HAP-1 (cell line): ENCODE measurements around the gene FAM83D.
"Not testable (repeated sequence)": the region's sequence is repeated elsewhere in the genome, so short reads cannot be mapped to it uniquely, and the experiment has no call there.

Source experiments
- DNase-seq, 2 experiments: peaks; one replicate each; pipeline ENCODE4 v3.0.0-alpha.2; 2016 to 2020; ENCODE audit warnings: low spot score in 2 of 2
- H3K27me3 ChIP-seq: fragments of 250-450 bp; sonication (Bioruptor Pico); 2 replicates; pipeline ENCODE4 v1.5.1; 2020; ENCODE audit warnings: low read depth, mild to moderate bottlenecking, moderate library complexity
- H3K36me3 ChIP-seq: fragments of 250-450 bp; sonication (Bioruptor Pico); replicated peaks from 2 replicates; pipeline ENCODE4 v1.5.1; 2020; ENCODE audit warnings: mild to moderate bottlenecking
- H3K4me1 ChIP-seq: fragments of 250-450 bp; sonication (Bioruptor Pico); 2 replicates; pipeline ENCODE4 v1.5.1; 2020; ENCODE audit warnings: mild to moderate bottlenecking
- H3K4me3 ChIP-seq: fragments of 250-450 bp; sonication (Bioruptor Pico); 2 replicates; pipeline ENCODE4 v1.5.1; 2020; ENCODE audit warnings: mild to moderate bottlenecking, moderate library complexity
- H3K9me3 ChIP-seq: fragments of 250-450 bp; sonication (Bioruptor Pico); 2 replicates; pipeline ENCODE4 v1.5.1; 2020; ENCODE audit warnings: mild to moderate bottlenecking, moderate library complexity
- in situ Hi-C: fragments of 300-500 bp; cut with MboI; formaldehyde crosslinking; loops from 3 replicates; pipeline ENCODE4 v1.14.3; 2020; ENCODE audit warnings: low sequenced_read_pairs, inconsistent platforms, mixed read lengths

Gene FAM83D

GRCh38 chr20:38952153-38952552 is 25.9 kb downstream of the FAM83D start:
- H3K4me3 ChIP-seq, result no peak overlapping the region
- no peaks in the 10 kb centered on the region for H3K27me3 ChIP-seq
- H3K36me3 ChIP-seq, result peaks cover 72% of the 10 kb centered on the region
- no peak for DNase-seq
- no peaks in the 10 kb centered on the region for H3K9me3 ChIP-seq
- in situ Hi-C loops, result no loop called here
- no peaks in the 10 kb centered on the region for H3K4me1 ChIP-seq

DNA sequence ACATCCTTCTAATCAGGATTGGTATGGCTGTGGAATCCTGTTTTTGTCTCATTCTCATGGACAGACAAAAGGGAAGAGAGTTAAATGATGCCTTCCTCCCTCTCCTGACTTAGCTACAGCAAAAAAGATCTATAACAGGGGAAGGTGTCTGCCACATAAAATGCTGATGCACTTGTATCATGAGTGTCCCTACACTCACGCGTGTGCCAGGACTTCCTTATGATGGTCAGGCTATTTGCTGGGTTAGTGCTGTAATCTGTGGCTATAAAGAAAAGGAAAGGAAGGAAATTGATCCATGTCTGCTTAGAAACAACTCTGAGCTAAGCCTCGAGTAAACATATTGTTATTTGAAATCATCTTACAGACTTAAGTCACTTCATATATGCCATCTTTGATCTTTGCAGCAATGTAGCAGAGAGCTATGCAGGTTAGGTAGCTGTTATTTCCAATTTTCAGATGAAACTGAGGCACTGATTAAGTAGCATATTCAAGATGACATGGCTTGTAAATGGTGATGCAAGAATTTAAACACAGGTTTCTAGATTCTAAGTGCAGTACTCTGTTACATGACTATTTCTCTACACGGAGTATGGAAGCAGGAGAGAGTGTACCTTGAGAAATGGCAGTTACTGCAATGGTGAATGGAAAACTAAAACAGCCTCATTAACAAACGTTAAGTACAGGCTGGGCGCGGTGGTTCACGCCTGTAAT is 27.6 kb downstream of the FAM83D start:
- Histone ChIP-seq H3K4me3 (no peak overlapping the region), H3K9me3 (no peaks in the 10 kb centered on the region), H3K4me1 (no peaks in the 10 kb centered on the region), H3K36me3 (peaks cover 56% of the 10 kb centered on the region), H3K27me3 (no peaks in the 10 kb centered on the region)
- in situ Hi-C loops, result no loop called here
- DNase-seq, result no peak

DNA sequence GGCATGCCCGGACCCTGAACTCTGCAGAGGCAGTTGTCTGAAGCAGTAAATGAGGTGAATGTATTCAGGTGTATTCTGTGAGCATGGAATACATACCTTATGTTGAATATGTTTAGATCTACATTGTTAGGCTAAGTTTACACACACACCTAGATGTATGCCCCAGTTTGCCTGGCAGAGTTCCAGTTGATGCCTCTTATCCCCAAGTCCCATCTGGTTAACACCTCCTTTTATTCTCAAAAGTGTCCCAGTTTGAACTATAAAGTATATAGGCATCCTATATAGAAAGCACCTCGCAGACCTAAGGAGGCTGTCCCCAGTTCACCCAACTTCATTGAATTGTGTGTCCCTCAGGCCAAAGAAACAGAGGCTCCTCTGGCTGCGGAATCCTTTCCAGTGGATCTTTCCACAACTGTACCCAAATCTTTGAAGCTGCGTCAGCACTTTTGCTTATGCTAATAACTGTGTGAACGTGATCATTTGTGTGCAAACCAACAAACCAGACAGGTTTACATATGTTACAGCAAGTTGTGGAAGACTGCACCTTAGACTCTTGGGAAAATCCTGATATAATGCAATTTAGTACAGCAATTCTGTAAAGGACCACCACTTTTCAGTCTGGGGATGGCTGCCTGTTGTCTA is 31.1 kb downstream of the FAM83D start:
- Histone ChIP-seq H3K9me3 (no peaks in the 10 kb centered on the region), H3K4me3 (no peak overlapping the region), H3K4me1 (peaks cover 6% of the 10 kb centered on the region), H3K27me3 (no peaks in the 10 kb centered on the region), H3K36me3 (peaks cover 23% of the 10 kb centered on the region)
- DNase-seq, result no peak
- in situ Hi-C loops, result no loop called here

DNA sequence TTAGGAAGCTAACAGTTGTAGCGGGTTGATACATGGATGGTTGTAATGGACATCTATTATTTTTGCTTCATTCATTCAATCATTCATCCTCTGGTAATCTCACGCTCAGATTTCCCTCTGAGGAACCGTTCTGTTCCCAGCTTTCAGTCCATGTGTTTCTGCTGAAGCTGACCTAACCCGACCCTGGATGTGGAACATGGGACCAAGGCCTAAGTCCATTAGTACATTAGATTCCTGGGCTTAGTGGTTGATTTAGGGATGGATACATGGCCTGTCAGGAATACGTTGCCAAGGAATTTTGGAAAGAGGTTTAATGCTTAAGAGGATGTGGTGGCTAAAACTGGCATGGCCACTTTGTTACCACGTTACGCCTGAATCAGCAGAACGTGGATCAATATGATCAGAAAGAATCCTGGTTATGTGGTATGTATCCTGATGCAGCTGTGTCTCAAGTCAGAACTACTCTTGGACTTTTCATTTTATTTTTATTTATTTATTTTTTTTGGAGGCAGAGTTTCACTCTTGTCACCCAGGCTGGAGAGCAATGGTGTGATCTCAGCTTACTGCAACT is 31.8 kb downstream of the FAM83D start:
- H3K4me3 ChIP-seq, result no peak overlapping the region
- no peak for DNase-seq
- peaks cover 7% of the 10 kb centered on the region for H3K4me1 ChIP-seq
- H3K27me3 ChIP-seq, result no peaks in the 10 kb centered on the region
- in situ Hi-C loops, result no loop called here
- H3K36me3 ChIP-seq, result peaks cover 18% of the 10 kb centered on the region
- H3K9me3 ChIP-seq, result no peaks in the 10 kb centered on the region

DNA sequence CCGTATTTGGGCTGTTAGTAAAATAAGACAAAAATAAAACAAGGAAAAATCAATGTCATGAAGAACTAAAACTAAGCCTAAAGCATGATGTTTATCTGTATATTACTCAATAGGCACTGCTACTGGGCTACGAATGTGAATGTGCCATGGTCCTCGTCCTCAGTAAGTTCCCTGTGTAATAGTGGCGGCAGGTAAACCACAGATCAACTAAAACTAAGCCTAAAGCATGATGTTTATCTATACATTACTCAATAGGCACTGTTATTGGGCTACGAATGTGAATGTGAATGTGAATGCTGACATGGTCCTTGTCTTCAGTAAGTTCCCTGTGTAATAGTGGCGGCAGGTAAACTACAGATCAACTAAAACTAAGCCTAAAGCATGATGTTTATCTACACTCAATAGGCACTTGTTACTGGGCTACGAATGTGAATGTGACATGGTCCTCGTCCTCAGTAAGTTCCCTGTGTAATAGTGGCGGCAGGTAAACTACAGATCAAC is 34.0 kb downstream of the FAM83D start:
- in situ Hi-C loops, result not testable (repeated sequence)

DNA sequence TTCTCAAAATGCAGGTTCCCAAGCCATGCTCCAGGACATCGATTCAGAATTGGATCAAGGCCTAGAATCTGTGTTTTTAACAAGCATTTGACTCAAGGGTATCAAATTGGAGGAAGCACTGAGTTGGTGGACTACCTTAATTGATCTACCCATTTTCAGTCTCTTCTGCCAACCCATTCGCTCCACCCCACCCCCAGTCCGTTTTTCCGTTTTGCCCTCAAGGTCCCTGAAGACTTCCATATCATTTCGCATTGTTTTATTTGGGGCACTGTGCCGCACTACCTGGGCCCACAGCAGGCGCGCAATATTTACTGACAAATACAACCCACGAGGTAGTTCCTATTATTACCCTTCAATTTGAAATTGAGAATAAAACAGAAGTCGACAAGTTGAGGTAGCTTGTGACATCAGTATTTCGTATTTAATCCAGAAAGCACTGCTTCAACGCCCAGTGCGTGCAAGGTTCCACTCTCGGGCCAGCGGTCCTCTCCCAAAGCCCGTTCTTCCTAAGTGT is 35.4 kb downstream of the FAM83D start:
- Histone ChIP-seq H3K36me3 (peaks cover 6% of the 10 kb centered on the region), H3K9me3 (no peaks in the 10 kb centered on the region), H3K4me3 (peak overlapping the region; percentile 94), H3K27me3 (no peaks in the 10 kb centered on the region), H3K4me1 (peaks cover 18% of the 10 kb centered on the region)
- in situ Hi-C loops, result no loop called here
- DNase-seq, result peak in 1 of 2 experiments; percentile 29

More for the DNA sequence above, 34.0 kb downstream of the FAM83D start:
- H3K9me3 ChIP-seq, DNase-seq, H3K4me3 ChIP-seq, H3K36me3 ChIP-seq, H3K27me3 ChIP-seq: not testable (repeated sequence)
- peaks cover 10% of the 10 kb centered on the region for H3K4me1 ChIP-seq

GRCh38 chr20:38962044-38962927 is 36.1 kb downstream of the FAM83D start, which contains the start of gene DHX35:
Gene DHX35, plus strand, starts transcription at chr20:38962344. Its CDS starts 24 bp downstream, at chr20:38962368.
- DNase-seq, result peak; percentile 94 to 98
- Histone ChIP-seq H3K4me1 (peaks cover 22% of the 10 kb centered on the region), H3K36me3 (peaks cover 6% of the 10 kb centered on the region), H3K4me3 (peak within 1 kb of the TSS; percentile 94), H3K27me3 (no peaks in the 10 kb centered on the region), H3K9me3 (no peaks in the 10 kb centered on the region)
- in situ Hi-C loops, result no loop called here

DNA sequence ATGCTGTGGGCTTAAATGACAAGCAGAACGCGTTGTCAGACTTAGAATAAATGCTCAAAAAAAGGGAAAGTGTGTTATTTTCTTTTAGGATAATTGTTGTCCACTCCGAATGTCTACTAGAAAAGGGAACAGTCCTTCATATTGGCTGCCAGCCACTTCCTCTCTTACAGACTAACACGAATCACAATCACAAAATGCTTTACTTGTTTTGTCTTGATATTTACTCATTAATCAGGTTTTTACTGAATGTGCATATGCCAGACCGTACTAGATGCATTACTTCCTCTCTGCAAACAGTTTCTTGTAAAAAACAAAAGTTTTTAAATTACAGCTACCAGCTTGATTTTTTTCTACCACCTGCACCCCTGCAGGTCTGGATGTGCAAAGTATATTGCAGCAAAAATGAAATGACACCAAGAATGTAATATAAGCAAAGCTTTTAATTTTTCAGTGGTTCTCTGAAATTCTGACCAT is 36.7 kb downstream of the FAM83D start:
- in situ Hi-C loops, result no loop called here
- Histone ChIP-seq H3K9me3 (no peaks in the 10 kb centered on the region), H3K27me3 (no peaks in the 10 kb centered on the region), H3K4me1 (peaks cover 22% of the 10 kb centered on the region), H3K4me3 (peak overlapping the region; percentile 94), H3K36me3 (peaks cover 6% of the 10 kb centered on the region)
- DNase-seq, result no peak

DNA sequence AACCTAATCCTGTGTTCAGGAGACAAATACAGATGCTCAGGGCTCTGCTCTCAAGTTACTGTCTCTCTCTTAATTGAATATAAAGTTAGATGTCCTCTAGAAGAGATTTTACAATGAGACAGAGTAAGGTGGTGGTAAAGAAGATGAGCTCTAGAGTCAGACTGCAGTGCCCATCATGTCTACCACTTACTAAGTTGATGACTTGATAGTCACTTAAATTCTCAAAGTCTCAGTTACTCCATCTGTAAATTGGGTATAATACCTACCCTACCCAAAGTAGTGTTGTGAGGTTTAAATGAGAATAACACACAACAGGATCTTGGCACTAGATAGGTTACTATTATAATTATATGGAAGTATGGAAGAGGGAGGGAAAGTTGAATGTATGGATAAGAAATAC is 37.5 kb downstream of the FAM83D start:
- H3K4me3 ChIP-seq, result no peak overlapping the region
- no peaks in the 10 kb centered on the region for H3K27me3 ChIP-seq
- in situ Hi-C loops, result no loop called here
- no peak for DNase-seq
- H3K4me1 ChIP-seq, result peaks cover 22% of the 10 kb centered on the region
- peaks cover 6% of the 10 kb centered on the region for H3K36me3 ChIP-seq
- H3K9me3 ChIP-seq, result no peaks in the 10 kb centered on the region

GRCh38 chr20:38965264-38965663 is 39.0 kb downstream of the FAM83D start:
- DNase-seq, result no peak
- no peak overlapping the region for H3K4me3 ChIP-seq
- peaks cover 22% of the 10 kb centered on the region for H3K4me1 ChIP-seq
- no peaks in the 10 kb centered on the region for H3K9me3 ChIP-seq
- in situ Hi-C loops, result no loop called here
- no peaks in the 10 kb centered on the region for H3K27me3 ChIP-seq
- H3K36me3 ChIP-seq, result peaks cover 12% of the 10 kb centered on the region

- no peak for DNase-seq
Measured at GRCh38 chr20:38968090-38968489, 41.9 kb downstream of the FAM83D start.

GRCh38 chr20:38969708-38970107 is 43.5 kb downstream of the FAM83D start:
- no peaks in the 10 kb centered on the region for H3K27me3 ChIP-seq
- peaks cover 18% of the 10 kb centered on the region for H3K36me3 ChIP-seq
- H3K9me3 ChIP-seq, result no peaks in the 10 kb centered on the region
- no peak overlapping the region for H3K4me3 ChIP-seq
- DNase-seq, result no peak
- peaks cover 12% of the 10 kb centered on the region for H3K4me1 ChIP-seq
- in situ Hi-C loops, result no loop called here

More at GRCh38 chr20:38968090-38968489, 41.9 kb downstream of the FAM83D start:
- H3K4me1 ChIP-seq, result peaks cover 14% of the 10 kb centered on the region
- no peak overlapping the region for H3K4me3 ChIP-seq
- H3K27me3 ChIP-seq, result no peaks in the 10 kb centered on the region
- no peaks in the 10 kb centered on the region for H3K9me3 ChIP-seq
- peaks cover 11% of the 10 kb centered on the region for H3K36me3 ChIP-seq
- in situ Hi-C loops, result no loop called here

DNA sequence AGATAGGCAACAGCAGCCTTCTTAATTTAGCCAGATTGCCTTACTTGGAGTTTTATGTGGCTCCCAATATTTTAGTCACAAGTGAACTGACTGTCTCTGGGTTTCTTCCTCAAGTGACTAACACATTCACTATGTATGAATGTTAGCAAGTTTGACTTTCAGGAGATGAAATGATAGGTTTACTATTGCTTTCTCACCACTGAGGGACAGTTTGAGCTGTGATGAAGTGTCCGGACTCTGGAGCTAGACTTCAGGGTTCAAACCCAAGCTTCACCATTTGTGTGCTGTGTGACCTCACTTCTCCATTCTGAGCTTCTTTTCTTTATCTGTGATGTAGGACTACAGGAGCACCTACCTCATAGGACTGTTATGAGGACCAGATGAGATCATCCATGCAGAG is 44.1 kb downstream of the FAM83D start:
- no peaks in the 10 kb centered on the region for H3K27me3 ChIP-seq
- peaks cover 18% of the 10 kb centered on the region for H3K36me3 ChIP-seq
- no peak for DNase-seq
- no peaks in the 10 kb centered on the region for H3K9me3 ChIP-seq
- in situ Hi-C loops, result no loop called here
- peaks cover 12% of the 10 kb centered on the region for H3K4me1 ChIP-seq
- H3K4me3 ChIP-seq, result no peak overlapping the region
